Activated T-helper 1 cell treated with Interleukin-2 at 50 U/mL for 16 hours (primary cell): Measurements from ENCODE around the gene CTNND2.

Experiments
- DNase-seq: peaks from one replicate; pipeline ENCODE4 v3.0.0-alpha.2; 2020; ENCODE audit warnings: low read depth

Gene CTNND2

DNA sequence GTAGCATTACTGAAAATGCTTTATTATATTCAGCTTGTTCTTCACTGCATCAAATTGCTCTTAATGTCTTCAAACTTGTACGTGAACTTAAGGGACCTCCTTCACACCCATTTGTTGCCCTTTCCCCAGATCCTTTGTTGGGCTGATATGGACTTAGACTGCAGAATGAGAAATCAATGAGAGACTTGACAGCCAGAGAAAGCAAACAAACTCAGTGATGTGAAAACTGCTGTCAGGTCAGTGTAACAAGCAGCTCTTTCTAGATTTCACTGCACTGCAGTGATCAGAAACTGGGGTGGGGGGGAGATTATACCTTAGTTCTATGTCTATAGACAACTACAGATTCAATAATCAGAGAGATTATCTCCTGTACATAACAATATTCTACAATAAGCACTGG is 652.2 kb downstream of the CTNND2 start:
- DNase-seq: no peak

DNA sequence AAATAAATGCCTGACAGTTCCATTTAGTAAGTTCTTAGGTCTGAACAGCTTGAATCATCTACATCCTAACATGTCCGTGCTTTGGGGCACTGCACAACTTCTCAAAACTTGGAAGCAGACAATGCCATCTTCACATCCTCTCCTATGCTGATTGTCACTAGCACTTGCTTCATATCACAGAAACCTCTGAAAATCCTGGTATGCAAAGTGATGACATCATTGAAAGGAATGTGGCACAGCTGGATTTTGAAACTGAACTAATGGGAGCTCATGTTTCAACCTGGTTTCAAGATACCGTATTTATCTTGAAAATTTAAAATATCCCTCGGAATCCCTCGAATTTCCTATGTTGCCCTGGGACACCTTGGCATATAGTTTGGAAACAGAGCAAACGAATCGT is 653.0 kb downstream of the CTNND2 start:
- no peak for DNase-seq

DNA sequence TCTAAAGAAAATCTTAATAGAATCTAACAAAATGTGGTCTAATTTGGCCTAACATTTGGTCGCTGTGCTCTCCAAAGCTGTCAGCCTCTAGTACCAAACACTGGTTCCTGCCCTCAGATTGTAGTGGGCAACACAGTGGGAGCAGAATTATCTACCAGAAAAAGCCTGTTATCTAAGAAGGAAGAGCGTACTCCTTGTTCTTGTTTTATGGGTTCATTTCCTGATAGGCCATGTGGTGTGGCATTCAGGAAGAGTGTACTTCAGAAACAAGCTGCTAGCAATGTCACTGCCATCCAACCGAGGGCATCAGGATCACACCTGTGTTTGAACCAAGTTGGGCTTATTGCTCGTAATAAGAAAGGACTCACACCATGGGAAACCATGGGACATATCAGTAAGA is 655.3 kb downstream of the CTNND2 start:
- no peak for DNase-seq

DNA sequence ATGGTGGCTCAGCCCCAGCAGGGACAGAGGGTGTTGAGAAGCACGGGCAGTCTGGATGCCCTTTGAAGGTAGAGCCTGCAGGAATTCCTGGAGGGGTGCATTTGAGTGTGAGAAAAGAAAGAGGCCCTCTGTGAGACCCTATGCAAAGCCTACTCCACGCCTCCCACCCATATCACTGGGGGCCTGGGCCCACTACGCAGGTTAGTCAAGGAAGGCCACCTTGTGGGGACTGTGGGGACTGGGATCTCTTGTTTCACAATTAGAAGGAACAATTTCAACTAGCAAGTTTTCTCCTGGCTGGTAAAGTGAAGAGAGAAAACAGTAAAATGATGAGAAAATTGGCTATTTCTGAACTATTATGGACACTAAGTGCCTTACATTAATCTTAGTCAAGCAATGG is 657.0 kb downstream of the CTNND2 start:
- DNase-seq: no peak

DNA sequence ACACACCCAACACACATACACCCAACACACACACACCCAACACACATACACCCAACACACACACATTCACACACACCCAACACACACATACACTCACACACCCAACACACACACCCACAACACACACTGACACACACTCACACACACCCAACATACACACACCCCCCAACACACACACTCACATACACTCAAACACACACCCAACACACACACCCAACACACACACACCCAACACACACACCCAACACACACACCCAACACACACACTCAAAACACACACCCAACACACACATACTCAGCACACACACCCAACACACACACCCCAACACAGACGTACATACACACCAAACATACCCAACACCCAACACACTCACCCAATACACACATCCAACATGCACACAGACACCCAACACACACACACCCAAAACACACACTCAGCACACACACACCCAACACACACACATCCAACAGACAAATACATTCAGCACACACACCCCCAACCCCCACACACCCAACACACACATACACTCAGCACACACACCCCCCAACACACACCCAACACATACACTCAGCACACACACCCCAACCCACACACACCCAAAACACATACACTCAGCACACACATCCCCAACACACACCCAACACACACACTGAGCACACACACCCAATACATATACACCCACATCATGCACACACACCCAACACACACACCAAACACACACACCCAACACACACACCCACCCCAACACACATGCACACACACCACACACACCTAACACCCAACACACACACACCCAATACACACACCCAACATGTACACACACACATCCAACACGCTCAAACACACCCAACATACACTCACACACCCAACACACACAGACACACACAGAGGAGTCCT is 663.7 kb downstream of the CTNND2 start:
- no peak for DNase-seq

DNA sequence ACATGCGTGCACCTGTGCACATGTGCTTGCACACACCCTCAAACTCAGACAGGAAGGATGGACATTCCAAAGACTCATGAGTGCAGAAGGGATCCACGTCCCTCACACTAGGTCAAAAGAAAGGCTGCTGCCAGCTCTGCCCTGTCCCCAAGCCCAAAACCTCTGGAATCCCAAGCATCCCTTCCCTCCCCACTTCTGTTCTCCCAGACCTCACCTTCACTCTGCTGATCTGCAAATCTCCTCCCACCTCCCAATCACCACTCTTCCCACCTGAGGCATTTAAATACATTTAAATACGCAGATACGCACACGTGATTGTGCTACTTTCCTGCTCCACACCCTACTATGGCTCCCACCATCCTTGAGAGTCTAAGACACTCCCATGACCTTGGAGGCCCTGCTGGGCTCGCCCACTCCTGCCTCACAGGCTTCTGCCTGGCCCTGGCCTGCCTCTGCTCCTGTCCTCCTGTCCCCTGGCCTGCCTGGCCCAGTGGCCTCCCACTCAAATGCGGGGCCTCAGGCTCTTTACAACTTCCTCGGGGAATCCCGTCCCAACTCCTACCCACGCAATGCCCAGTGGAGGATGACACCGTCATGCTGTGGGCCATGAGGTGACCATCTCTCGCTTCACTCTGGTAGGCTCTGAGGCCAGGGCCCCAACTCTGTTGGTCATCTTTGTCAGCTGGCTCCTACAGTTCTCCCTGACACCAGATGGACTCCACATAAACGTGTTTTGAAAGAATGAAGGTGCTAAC is 664.8 kb downstream of the CTNND2 start:
- no peak for DNase-seq

DNA sequence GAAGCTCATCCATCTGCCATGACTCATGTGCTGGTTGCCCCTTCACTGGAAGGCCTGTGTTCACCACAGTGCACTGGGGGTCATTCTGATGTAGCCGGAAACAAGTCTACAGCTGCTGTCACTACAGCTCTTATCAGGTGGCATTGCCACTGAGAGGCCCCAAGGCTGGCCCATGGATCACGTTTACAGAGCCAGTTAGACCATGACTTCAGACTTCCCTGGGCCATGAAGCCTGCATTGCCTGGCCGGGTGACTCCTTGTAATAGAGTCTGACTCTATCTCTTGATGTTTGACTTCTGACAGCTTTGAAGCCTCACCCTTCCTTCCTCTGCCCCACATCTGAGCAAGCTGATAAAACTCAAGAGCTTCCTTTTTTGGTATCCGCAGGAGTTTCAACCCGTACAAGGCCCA is 669.7 kb downstream of the CTNND2 start:
- no peak for DNase-seq

DNA sequence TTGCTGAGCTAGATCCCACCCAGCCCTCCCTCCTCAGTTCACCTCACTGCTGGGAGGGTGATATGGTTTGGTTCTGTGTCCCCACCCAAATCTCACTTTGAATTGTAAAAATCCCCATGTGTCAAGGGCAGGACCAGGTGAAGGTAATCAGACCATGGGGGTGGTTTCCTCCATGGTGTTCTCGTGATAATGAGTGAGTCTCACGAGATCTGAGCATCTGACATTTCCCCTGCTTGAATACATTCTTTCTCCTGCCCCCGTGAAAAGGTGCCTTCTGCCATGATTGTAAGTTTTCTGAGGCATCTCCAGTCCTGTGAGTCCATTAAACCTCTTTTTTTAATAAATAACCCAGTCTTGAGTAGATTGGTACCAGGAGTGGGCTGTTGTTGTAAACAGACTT is 673.4 kb downstream of the CTNND2 start:
- DNase-seq: no peak

DNA sequence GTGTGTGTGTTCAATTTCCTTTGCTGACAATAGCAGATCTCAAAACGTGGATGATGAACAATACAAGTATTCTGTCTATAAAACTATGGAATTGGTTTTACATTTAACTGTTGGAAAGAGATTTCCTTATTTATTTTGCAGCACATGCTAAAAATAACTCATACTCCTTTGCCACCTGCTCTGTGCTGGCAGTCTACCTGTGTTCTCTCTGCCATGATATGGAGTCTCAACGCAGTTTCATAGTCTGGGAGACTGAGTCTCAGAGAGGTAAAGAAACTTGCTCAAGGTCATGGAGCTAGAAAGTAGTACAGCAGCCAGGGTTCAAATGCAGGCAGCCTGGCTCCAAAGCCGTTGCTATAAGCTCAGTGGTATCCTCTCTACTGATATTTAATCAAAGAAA is 677.2 kb downstream of the CTNND2 start:
- no peak for DNase-seq

DNA sequence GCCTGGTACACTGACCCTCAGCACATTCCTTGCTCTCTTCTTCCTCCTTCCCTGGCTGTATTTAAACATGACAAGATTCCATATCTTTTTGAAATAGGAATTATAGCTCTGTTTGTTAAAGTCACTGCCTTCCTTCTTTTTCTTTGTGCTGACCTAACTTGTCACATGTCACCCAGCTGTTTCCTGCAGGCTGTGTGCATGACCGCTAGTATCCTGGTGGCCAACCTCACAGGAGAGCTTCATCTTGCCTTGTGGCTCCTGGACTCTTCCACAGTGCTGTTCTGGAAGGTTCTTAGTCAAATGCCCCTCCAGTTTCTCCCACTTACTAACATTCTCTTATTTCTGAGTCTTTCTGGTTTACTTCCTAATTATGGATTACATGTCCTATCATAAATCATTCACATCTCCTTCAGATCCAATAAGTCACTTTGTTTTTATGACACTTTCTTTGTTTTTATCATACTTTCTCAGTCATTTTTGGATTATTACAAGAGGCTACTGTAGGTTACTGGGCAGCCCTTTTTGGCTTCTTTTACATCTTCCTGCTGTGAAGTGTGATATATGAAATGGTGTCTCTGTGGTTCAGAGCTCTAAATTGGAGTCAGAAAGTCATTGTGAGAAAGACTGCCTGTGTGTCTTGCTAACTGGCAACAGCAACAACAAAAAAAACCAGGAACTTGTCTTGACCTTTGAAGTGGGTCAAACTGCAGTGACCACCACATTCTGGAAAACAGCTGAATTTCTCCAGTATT is 679.6 kb downstream of the CTNND2 start:
- no peak for DNase-seq

DNA sequence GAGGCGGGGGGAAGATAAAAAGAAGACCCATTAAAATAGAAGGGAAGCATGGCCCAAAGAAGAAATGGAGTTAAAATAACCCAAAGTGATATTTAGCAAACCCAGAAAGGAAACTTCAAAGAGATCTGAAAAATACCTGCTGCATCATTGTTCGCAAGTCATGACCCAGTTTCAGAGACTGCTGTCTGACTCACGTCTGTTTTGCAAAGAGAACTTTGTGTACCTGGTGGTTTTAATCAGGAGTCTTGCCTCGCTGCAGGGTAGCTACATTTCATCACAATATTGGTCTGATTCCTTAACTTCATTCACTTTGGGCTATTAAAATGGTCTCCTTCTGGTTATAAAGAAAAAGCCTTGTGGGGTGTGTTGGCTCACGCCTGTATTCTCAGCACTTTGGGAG is 682.1 kb downstream of the CTNND2 start:
- no peak for DNase-seq

DNA sequence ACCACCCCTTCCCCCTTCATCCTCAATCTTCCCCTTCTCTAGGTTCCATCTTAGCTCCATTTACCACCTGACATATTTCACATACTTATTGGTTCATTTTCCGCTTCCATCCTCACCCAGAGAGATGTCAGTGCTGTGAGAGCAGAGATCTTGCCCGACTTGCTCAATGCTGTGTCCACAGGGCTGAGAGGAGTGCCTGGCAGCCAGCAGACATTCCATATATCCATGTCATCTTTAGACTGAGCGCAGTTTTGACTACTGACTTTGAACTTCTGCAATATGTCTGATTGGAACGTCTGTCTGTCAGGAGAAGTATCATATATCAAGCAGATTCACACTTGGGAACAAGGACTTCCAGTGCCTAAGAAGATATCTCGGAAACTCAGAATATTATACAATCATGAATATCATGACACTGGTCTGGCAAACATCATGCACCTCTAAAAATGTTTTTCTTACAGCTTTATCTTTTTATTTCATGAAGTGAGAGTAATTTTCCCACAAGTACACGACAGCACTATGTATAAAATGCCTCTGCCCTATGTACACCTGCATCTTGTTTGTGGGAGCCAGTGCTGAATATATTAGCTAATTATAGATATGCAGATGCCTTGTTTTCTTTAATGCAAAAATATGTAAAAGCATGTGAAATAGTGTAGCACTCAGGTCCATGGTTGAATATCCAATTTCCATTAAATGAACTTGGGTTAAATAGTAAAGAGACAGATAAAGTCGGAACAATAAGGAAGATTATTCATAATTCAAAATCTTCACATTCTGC is 689.2 kb downstream of the CTNND2 start:
- no peak for DNase-seq

DNA sequence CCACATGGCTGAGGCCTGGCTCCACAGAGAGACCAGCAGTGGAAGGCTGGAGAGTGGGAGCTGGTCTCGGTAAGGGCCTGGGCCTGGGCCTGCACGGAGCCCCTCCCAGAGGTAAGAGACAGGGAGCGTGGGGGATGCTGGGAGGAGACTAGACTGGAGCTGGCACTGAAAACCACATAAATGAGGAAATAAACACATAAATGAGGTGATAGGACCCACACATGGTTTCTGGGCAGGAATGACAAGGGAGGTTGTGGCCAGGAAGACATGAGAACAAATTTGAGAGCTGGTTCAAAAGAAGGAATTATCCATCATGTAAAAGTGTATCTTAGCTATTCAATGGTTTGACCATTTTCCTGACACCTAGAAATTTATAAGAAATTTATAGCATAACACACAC is 691.5 kb downstream of the CTNND2 start:
- no peak for DNase-seq

DNA sequence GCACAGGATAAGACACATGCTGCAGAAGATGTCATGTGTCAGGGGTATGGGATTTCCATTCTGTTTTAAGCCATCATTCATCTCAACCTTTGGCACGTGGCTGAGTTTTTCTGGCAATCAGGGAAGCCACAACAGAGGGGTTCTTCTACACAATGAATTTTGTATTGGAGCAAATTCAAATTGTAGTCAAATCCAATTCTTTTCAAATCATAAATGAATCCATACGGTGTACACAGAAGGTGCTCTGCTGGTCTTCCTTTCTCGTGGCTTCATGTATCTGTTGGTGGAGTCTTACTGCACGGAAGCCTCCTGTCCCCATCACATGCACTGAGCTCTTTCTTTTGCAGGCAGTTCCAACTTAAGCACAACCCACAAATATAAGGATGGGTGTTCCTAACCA is 706.5 kb downstream of the CTNND2 start:
- no peak for DNase-seq

DNA sequence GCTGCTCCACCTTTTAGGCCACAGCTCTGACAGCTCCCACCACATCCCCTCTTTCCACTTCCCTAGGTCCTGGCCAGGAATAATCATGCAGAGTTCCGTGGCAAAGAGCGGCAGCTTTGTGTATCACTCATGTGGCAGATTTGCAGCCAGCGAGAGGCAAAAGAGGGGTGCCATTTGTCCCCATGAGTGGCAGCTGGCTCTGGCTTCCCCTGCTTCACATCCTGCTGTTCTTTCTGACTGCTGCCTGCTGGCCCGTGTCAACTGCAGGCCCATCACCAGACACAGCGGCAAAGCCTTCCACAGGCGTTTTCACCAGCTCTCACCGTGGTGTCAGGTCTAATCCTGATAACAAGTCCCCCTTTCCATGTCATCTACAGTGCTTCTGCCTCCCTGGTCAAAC is 712.6 kb downstream of the CTNND2 start:
- no peak for DNase-seq

DNA sequence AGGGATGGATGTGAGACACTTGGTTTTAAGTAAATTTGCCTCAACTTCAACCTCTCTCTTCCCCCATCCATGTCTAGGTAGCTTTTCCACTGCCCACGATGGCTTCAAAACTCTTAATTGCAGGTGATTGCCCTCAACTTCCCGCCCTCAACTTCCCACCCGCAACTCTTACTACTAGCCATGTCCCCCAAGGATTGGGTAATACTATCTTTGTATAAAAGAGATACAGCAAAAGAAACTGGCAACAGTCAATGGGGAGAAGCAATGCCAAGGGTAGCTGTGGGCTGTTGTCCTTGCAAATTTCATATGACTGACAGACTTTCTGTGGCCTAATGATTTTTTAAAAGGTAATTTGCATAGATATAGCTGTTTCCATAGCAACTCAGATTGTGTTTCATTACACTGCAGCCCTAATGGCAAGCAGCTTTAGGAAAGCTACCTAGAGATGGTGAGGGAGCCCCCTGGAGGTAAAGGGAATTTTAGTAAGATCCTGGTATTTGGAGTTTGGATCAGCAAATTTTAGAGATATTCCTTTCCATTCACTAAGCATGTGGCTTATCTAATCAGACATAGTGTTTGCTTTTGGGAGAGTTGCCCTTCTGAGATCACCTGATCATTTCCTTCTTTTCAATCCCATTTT is 721.7 kb downstream of the CTNND2 start:
- no peak for DNase-seq

DNA sequence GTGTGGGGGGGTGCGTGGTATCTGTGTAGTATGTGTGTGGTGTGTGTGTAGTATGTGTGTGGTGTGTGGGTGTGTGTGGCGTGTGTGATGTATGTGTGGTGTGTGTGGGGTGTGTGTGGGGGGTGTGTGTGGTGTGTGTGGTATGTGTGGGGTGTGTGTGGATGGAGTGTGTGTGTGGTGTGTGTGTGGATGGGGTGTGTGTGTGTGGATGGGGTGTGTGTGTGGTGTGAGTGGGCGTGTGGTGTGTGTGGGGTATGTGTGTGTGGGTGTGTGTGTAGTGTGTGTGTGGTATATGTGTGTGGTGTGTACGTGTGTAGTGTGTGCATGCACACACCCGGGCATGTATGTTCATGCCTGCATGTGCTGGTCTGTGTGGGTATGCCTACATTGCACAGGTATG is 722.3 kb downstream of the CTNND2 start:
- no peak for DNase-seq

DNA sequence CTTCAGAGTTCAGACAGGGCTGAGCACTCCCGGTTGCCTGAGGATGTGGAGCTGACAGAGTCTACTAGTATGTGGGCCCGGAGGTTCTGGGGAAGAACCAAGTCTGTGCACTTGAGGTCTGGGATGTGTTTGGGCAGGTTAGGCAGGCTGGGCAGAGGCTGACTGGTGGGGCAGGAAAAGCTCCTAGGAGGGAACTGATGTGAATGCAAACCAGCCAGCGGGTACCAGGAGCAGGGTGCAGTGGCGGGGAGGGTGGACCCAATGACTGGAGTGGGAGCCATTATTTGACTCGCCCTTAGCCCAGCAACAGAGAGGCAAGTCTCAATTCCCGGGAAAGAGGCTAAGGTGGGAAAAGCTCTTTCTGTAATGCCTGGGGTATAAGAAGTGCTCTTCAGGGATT is 723.4 kb downstream of the CTNND2 start:
- DNase-seq: no peak

DNA sequence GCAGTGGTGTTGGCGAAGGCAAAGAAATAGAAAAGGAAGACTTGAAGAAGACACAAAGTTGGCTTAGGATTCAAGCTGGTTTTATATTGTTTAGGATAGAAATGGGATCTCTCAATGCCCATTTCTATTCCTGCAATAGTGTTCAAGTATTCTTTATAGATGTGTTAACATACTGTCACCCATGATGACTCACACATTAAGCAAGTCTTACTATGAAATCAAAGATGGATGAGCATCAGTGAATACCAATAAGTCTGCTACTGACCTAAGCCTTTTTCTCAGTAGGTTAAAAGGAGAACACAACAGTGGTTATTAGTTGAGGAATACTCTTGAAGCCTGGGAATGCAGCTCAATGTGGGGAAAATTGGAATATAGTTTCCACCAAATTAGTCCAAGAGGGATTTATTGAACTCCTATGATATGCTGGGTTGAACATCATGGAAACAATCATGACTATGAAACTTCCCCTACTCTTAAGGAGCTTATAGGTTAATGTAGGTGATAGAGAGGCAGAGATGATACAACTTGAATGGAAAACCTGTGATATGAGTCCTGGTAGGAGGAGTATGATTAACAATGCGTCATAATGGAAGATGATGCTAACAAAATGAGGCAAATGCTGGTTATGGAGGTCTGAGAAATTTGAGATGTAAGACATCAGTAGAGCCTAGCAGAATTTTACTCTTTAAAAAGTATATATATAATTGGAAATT is 726.1 kb downstream of the CTNND2 start:
- no peak for DNase-seq

DNA sequence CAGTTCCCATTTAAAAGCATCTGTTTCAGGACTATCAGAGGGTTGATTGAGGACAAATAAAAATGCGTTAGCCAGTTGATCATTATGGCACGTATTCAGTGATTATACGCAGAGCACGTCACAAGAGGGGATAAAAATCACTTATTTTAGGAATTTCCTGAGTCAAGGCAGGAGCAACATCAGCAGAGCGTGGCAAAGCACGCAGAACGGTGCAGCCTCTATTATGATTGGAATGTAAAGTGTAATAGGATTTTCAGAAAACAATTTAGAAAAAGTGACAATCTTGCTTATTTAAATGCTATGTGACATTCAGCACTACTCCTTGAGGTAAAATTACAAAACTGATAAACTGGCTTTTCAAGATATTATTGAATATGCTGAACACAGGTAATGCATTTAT is 729.7 kb downstream of the CTNND2 start:
- no peak for DNase-seq

DNA sequence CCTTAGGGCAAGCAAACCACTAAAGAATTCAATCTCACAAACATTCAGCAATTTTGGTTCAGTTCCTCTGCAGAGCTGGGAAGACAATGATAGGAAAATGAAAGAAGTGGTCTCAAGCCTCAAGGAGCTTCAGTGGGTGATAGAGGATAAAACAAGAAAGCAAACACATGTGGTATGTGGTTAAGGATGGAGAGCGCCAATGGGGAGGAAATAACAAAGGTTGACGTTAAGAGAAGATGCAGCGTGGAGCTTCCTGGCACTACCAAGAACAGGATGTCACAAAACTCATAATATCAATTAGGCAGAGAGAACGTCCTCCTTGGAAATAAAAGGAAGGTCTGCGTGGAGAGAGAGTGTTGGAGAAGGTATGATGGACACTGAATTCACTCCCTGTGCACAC is 731.8 kb downstream of the CTNND2 start:
- DNase-seq: no peak
